Activated CD4-positive, CD25-positive, alpha-beta regulatory T cell treated with anti-CD3 and anti-CD28 coated beads, Interleukin-2, amount 50 U/mL, for 24 hours (primary cell): ENCODE results near the gene ACTMAP.

Experiments
- ATAC-seq, 2 donors: fragments of 150-1000 bp; cut with Tn5 transposase; one replicate each; pipeline ENCODE4 v1.10.0; 2021; ENCODE audit warnings: mild to moderate bottlenecking in 1 of 2, moderate library complexity in 1 of 2

Gene ACTMAP

GRCh38 chr19:40692212-40692551 is 58.1 kb downstream of the ACTMAP start:
- no peak for ATAC-seq

- ATAC-seq, result no peak
These were observed 58.7 kb downstream of the ACTMAP start for GRCh38 chr19:40691421-40692211.
